Myocyte (in vitro differentiated cells): ENCODE measurements around the gene KRTAP10-2. TPM values are rescaled to one million over a fixed set of nuclear protein-coding genes. Genes with fewer than 3 reads are reported as not detected.

Experiments
- DNase-seq: peaks from one replicate; pipeline ENCODE4 v3.0.0-alpha.2; 2012; ENCODE audit warnings: low read depth
- total RNA-seq: library from RNA; depleted of rRNA; stranded (reverse); fragments of >200 nt; gene quantifications from 2 replicates; pipeline ENCODE4 v1.2.3, GENCODE V29; 2014

KRTAP10-2 gene
- total RNA-seq, 1 donor from 2014 or later = not detected

DNA sequence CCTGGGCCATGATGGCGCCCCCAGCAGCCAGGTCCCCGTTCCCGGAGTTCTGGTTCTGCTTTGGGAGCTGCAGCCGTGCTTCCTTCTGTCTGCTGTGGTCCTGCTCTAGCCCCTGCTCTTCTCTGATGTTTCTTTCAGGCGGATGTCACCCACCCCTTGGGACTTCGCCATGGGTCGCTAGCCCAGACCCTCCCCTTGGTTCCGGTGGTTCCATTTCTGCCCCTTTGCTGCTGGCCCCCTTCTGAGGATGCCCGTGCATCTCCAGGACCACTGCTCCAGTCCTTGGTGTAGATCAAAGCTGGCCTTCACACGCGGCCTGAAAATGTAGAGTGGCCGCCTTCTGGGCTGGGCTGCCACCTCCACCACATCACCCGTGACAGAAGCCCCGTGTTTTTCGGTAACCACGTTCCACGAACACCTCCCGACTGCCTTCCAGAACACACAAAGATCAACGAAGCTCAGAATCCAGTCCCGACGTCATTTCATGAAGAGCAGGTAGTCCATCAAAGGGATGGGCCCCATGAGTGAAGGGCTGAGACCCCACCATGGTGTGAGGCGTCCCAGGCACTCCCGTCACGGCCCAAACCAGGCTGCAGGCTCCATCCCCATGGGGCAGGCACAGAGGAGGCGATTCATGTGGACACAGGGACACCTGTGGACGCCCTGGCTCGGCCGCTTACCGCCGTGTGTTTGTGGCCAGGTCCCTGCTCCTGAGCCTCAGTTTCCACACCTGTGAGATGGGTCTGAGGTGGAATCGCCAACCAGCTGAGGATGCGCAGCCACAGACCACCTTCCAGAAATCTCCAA is 35.7 kb downstream of the KRTAP10-2 start:
- DNase-seq = no peak

DNA sequence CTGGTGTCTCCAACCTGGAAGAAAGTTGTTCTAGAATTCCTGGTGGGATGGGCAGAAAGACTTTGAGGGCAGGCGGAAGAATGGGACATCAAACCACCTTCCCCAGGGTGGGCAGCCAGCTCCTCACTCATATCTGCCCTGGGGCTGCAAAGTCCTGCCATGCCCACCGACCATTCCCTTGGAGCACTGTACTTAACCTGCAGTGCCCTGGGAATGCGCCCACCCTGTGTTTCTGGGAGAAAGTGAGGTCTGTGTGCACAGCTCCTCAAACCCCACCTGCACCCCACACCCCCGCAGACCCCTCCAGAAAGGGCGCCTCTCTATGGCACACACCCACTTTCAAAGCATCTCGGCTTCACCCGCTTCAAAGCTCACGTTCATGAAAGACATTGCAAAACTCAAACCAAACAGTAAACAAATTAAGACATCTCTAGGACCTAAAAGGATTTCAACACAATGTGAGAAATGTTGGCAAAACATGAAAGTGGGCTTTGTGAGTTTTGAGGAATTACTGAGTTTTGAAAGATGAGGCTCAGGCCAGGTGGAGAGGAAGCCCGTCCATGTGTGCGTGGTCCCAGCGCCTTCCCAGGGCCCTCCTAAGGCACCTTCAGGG is 36.5 kb downstream of the KRTAP10-2 start:
- no peak for DNase-seq

DNA sequence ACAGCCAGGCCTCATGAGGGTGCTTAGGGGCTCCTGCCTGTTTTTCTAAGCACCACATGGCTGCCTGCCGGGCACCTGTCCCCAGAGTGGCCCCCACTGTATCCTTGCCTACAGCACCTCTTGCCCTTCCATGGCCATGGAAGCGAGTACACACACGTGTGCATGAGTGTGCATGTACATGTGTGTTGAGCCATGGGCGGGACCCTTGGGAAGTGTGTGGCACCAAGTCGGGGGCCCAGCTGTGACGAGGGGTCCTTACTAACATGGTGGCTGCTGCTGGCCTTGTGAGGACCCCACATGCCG is 37.1 kb downstream of the KRTAP10-2 start:
- no peak for DNase-seq

DNA sequence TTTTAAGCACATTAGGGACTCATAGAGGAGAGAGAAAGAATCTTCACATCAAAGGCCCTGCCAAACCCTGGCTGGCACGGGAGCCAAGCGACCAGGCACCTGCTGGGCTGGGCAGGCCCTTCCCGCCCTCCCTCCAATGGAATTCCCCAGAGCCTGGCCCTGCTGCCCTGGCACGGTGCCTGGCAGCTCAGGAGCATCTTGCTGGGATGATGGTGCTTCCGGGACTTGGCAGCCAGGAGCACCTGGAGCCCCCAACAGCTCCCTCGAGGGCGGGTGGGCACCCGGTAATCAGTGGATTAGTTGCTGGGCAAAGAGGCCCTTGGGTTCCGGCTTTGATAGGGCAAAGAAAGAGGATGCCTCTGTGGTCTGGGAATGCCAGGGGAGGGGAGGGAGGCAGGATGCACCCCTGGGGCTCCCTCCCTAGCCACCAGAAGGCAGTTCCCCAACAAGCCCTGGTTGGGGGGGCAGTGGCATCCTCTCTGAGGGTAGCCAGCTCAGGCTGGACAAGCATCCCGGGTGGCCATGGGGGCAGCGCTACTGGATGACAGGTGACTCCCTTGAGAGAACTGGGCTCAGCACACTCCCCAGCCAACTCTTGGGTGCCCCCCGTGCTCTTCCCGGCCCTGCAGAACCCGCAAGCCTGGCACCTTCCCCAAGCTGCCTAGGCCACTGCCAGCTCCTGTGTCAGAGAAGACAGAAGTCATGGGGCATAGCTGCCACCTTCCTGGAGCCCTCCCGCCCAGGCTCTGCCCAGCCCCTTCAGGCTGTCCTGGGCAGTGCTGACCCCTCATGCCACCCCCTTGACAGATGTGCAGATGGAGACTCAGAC is 37.7 kb downstream of the KRTAP10-2 start:
- no peak for DNase-seq

DNA sequence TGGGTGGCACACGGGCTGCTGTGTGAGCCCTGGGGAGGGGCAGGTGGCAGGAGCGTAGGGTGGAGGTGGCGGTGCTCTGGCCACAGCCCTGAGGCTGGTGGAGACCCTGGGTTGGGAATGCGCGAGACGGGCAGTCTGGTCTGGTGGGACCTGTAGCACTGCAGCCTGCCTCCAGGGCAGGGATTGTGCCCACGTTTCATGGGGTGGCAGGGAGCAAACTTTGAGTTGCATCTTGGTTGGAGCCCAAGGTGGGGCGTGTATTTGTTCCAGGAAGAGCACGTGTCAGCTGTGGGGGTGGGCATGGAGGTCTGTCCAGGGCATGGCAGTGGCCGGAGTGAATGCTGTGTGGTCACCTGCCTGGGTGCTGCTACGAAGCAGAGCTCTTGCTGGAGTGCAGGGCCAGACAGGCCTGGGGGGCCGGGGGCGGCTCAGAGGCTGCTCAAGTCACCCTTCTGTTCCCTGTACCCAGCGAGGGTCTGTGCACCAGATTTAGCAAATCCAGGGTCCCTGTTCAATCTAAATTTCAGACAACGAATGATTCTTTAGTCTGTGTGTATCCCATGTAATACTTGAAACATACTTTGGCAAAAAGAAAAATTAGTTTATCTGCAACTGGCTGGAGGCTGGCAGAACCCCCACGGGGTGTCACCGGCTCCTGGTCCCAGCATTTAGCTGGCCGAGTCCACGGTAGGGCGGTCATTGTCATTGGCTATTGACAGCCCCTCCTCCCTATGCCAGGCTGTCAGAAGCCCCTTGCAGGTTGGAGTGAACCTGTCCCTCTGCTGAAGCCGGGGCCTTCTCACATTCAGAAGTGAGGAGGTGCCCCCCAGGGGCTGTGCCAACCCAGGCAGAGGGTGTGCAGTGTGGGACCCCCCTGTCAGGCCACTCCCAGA is 38.6 kb downstream of the KRTAP10-2 start:
- no peak for DNase-seq

DNA sequence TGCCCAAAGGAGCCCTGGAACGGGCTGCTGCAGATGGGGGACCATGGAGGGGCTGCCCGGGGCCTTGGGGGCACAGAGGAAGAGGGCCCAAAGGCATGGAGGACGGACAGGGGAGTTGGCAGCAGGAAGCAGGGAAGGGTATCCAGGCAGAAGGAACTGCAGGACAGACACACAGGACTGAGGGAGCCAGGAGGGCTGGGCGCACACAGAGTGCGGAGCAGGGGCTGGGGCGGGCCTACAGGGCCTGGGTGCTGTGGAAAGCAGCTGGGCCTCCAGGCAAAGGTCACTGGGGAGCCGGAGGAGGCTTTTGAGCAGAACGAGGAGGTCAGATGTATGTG is 39.4 kb downstream of the KRTAP10-2 start:
- no peak for DNase-seq

DNA sequence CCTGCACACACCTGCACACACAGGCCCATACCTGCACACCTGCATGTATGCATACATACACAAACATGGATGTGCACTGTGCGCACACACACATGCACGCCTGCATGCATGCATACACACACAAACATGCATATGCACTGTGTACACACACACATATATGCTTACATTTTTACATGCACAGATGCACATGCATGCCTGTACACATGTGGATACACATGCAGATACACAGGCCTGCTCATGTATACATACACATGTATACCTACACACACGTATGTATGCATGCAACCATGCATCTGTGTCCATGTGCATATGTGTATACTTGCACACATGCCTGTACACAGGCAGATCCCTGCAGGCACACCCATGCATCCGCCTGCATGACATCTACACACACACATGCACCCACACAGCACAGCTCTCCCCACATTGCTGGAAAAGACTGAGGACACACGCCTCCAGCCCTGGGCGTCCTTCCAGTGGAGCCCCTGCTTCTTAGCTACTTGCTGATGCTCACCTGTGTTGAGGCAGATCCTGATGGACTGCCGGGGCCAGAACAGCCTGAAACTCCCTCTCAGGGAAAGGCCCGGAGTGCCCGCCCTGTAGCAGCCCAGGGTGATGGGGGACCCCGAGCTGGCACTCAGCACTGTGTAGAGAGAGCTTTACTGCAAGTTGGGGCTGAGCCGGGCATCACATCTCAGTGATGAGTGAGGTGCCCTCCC is 39.9 kb downstream of the KRTAP10-2 start:
- DNase-seq = no peak

DNA sequence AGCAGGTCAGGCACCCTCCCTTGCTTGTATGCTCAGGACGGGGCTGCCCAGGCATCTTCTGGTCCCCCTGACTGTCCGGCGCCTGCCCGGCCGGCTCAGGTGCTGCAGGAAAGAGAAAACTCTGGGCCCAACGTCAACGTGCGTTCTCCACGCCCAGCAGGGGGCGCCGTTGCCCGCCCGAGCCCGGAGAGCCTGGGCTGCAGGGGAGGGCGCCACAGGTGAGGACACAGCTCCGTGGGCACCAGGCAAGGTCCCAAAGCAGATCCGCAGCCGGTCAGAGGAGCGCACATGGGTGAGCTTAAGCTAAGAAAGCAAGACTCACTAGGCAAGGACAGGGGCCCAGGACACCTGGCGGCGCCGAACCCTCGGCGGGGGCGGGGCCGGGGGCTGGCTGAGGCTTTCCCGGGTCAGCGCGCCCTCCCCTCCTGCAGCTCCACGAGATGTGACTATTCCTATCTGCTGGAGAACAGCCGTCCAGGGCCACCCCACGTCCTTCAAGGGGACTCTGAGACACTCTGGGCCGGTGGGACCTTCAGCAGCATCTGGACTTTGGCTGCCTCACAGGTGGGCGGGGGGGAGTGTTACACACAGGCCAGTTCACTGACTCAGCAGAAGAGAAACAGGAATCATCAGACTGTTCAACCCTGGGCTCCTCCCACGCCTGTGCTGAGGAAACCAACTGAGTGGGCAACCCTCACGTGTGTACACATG is 40.6 kb downstream of the KRTAP10-2 start:
- peak; percentile 31 for DNase-seq

DNA sequence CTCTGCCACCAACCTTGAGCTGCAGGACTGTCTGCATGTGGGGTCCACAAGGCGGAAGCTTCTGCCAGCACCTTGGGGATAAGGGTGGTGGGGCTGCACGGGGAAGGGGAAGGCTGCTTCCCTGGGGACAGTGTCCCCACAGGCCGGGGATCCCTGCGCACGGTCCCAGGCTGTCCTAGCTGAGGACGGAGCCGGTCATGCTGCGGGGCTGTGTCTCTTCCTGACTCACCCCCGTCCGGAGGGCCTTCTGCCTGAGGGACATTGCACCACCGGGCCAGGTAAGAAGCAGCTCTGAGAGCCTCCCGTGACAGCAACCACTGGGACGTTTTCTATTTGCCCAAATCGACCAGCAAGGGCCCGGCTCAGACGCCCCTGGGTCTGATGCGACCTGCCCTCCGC is 41.2 kb downstream of the KRTAP10-2 start:
- DNase-seq = no peak

DNA sequence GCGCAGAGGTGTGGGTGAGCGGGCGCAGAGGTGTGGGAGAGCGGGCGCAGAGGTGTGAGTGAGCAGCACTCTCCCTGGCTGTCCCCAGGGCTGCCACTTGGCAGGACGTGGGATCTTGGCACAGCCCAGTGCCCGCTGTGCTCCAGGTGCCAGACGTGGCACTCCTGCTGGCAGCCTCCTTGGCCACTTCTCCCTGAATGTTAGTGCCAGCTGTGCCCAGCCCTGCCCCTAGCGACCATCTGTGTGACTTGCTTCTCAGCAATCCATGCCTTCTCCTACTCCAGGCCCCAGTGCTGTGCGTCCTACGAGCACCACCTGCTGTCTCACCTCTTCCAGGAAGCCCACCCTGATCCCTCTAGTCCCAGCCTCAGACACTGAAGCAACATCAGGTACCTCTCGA is 41.8 kb downstream of the KRTAP10-2 start:
- DNase-seq = peak; percentile 45

DNA sequence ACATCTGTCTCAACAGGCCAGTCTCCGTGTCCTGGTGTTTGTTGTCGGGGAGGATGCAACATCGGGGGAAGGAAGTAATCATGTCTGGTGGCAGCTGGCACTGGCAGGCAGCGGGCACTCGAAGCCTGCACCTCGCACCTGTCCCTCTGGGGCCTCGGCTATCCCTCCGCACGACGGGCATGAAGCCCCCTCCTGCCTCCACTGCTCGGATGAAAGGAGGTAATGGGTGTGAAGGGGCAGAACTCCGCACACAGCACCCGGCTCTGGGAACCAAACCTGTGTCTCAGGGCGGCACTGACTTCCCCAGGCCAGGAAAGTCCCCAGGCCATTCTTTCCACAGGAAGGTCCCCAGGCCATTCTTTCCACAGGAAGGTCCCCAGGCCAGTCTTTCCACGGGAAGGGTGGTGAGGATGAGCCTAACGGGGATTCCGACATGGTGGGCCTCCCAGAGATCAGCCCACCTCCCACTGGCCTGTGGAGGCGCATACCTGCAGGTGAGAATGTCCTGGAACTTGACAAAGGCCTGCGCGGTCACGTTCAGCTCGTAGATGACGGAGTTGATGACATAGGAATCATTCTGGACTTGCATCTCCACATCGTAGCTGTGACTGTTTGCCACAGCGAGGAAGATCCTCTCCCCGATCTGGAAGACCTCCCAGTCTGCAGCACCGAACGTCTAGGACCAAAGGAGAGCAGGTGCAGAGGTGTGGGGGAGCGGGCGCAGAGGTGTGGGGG is 42.4 kb downstream of the KRTAP10-2 start:
- no peak for DNase-seq

DNA sequence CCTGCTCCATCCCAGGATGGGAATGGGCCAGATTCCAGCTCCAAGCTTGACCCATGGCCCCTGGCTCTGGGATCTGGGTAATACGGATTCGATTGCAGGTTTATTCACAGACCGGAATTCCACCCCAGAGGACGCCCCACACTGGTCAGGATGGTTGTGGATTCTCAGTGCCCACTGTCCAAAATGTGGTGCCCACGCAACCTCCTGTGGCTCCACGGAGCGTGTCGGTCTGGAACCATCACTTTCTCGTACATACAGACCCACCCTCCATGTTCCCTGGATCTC is 42.9 kb downstream of the KRTAP10-2 start:
- DNase-seq = no peak

DNA sequence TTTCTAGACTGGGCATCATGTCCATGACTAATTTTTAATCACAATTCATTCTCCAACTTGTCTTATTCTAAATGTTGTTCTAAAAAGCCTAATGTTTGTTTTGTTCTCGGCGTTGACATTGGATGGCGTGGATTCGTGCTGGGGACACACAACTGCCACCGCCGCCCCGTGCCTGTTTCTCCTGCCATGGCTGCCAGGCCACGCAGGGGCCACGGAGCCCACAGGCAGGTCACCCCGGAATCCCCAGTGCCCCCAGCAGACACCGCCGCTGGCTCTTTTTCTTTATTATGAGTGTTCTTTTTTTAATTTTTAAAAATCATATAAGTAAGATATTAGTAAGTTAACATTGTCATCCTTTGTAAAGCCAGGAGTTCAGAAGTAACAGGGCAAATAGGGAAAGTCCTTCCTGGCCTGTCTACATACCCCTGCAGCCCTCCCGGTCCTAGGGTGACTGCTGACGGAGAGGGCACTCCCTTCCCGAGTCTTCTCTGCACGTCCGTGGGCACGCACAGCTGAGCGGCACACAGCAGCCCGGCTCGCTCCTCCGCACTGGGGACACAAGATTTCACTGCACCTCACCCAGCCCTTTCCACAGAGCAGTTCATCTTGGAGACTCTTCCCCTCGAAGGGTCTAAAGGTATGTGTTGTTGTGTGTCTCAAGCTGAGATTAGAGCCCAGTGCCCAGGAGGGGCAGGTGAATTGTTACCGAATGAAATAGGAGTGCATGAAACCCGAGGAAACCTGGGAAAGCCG is 43.5 kb downstream of the KRTAP10-2 start:
- DNase-seq = no peak

DNA sequence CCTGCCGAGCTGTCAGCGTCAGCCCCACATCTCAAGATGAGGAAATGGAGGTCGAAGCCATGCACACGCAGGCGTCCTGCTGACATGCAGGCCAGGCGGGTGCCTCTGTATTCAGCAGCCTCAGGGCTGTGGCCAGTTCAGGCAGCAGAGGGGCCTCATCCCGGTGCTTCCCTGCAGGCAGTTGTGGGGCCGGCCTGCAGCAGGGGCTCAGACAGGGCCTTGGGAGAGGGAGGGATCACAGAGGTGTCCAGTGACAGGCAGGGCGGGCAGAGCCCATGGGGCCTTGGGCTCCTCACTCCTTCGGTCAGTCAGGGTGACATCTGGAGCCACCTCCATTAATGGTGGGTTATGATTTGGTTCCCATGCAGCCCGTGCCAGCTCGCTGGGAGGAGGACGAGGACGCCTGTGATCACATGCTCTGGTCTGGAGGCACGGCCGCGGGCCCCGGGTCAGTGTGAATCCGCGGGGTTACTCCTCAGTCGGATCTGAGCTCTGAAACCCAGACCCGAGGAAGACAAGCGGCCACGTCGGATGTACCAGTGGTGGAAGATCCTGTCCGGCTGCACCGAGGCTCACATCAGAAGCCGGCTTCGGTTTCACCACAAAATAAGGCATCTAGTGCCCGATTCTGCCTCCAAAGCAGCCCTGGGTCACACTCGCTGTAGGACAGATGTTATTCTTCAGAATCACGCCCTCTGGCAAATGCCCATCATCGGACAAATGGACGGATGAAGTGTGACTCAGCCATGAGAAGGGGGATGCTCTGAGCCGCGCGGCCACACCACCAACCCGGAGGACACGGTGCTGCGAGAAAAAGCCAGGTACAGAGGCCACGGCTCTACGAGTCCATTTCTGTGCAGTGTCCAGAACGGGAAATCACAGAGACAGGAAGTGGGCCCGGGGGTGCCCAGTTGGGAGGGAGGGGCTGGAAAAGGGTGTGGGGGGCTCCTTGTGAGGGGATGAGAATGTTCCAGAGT is 44.7 kb downstream of the KRTAP10-2 start:
- no peak for DNase-seq

DNA sequence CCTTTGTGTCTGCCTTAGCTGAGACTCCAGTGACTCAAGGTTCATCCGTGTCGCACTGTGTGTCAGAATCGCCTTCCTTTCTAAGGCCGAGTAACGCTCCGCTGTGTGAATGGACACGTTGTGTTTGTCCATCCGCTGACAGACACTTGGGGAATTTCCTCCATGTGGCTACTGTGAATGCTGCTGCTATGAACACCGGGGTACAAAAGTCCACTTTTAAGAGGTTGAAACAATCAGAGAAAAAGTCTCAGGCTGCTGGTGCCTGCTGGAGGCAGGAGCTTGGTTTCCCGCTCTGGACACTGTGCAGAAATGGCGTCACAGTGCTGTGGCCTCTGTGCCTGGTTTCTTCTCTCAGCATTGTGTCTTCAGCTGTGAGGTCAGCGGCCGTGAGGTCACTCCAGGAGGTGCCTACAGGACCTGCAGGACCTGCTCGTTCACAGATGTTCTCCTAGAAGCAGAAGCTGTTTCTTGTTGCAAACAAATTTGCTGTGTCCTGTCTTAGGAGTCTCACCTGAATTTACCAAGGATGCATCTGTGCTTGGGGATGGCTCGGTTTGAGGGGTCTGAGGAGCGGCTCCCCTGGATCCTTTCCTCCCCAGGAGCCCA is 45.5 kb downstream of the KRTAP10-2 start:
- DNase-seq = no peak

DNA sequence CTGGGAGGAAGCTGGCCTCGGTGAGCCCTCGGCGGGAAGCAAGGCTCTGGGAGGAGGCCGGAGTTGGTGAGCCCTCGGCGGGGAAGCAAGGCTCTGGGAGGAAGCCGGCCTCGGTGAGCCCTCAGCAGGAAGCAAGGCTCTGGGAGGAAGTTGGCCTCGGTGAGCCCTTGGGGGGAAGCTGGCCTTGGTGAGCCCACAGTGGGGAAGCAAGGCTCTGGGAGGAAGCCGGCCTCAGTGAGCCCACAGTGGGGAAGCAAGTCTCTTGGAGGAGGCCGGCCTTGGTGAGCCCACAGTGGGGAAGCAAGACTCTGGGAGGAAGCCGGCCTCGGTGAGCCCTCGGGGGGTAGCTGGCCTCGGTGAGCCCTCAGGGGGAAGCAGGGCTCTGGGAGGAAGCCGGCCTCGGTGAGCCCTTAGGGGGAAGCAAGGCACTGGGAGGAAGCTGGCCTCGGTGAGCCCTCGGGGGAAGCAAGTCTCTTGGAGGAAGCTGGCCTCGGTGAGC is 47.4 kb downstream of the KRTAP10-2 start:
- no peak for DNase-seq
